ENCODE measurements around the gene PPCDC.

- no peak for TF ChIP-seq EZH2 (optimal IDR thresholded peaks at IDR 0.05; ENCODE audit: low read depth, low read length)
- TF ChIP-seq, protein P1, sequence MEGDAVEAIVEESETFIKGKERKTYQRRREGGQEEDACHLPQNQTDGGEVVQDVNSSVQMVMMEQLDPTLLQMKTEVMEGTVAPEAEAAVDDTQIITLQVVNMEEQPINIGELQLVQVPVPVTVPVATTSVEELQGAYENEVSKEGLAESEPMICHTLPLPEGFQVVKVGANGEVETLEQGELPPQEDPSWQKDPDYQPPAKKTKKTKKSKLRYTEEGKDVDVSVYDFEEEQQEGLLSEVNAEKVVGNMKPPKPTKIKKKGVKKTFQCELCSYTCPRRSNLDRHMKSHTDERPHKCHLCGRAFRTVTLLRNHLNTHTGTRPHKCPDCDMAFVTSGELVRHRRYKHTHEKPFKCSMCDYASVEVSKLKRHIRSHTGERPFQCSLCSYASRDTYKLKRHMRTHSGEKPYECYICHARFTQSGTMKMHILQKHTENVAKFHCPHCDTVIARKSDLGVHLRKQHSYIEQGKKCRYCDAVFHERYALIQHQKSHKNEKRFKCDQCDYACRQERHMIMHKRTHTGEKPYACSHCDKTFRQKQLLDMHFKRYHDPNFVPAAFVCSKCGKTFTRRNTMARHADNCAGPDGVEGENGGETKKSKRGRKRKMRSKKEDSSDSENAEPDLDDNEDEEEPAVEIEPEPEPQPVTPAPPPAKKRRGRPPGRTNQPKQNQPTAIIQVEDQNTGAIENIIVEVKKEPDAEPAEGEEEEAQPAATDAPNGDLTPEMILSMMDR (IDR thresholded peaks at IDR 0.05; ENCODE audit: low read length), result no peak
Measured at GRCh38 chr15:75062706-75063105, 39.3 kb downstream of the PPCDC start.

Measured in MM.1S (cell line).